Measurements from ENCODE around the gene OR4K1. TPM values are rescaled to one million over a fixed set of nuclear protein-coding genes. Genes with fewer than 3 reads are reported as not detected.

The OR4K1 gene
- not detected for total RNA-seq
- long read RNA-seq, donor 1: 0 reads
- long read RNA-seq, donor 2: 0 reads

GRCh38 chr14:19930617-19931016 lies at the start of gene OR4K1:
TSS of gene OR4K1 (plus strand) at chr14:19930917. CDS start at chr14:19935667, 4,750 bp downstream.
- intact Hi-C loops (cut with DNase I, micrococcal nuclease): no loop called here
- Histone ChIP-seq H3K36me3 (ENCODE audit: low read depth) (no peaks in the 10 kb centered on the region), H3K4me3 (no peak within 1 kb of the TSS), H3K4me1 (ENCODE audit: low read depth) (no peaks in the 10 kb centered on the region), H3K9me3 (peaks cover 46% of the 10 kb centered on the region)
- TF ChIP-seq CTCF (IDR thresholded peaks at IDR 0.05): no peak
- ATAC-seq (no peak), DNase-seq (no peak)

- Histone ChIP-seq H3K36me3 (ENCODE audit: low read depth) (no peaks in the 10 kb centered on the region), H3K4me3 (no peak overlapping the region), H3K9me3 (peaks cover 84% of the 10 kb centered on the region), H3K4me1 (ENCODE audit: low read depth) (no peaks in the 10 kb centered on the region)
- no peak for TF ChIP-seq CTCF (IDR thresholded peaks at IDR 0.05)
- ATAC-seq (peak; percentile 9), DNase-seq (no peak)
- intact Hi-C loops (cut with DNase I, micrococcal nuclease): no loop called here
These were observed 35.4 kb upstream of the OR4K1 start for GRCh38 chr14:19895282-19895681.

GRCh38 chr14:19900999-19901398 lies 29.7 kb upstream of the OR4K1 start:
- DNase-seq: no peak
- H3K4me3 ChIP-seq: no peak overlapping the region
- H3K9me3 ChIP-seq: peaks cover 72% of the 10 kb centered on the region
- no peaks in the 10 kb centered on the region for H3K4me1 ChIP-seq (ENCODE audit: low read depth)
- no peak for TF ChIP-seq CTCF (IDR thresholded peaks at IDR 0.05)
- no peaks in the 10 kb centered on the region for H3K36me3 ChIP-seq (ENCODE audit: low read depth)
- ATAC-seq: peak; percentile 21
- intact Hi-C loops (cut with DNase I, micrococcal nuclease): no loop called here

- Histone ChIP-seq H3K36me3 (ENCODE audit: low read depth) (no peaks in the 10 kb centered on the region), H3K9me3 (peaks cover 69% of the 10 kb centered on the region), H3K4me1 (ENCODE audit: low read depth) (no peaks in the 10 kb centered on the region), H3K4me3 (no peak overlapping the region)
- ATAC-seq (no peak), DNase-seq (no peak)
- TF ChIP-seq CTCF (IDR thresholded peaks at IDR 0.05): no peak
- intact Hi-C loops (cut with DNase I, micrococcal nuclease): no loop called here
These were observed 28.3 kb upstream of the OR4K1 start for GRCh38 chr14:19902409-19902808.

GRCh38 chr14:19906665-19907064 lies 24.1 kb upstream of the OR4K1 start:
- H3K4me1 ChIP-seq (ENCODE audit: low read depth): no peaks in the 10 kb centered on the region
- no peak for TF ChIP-seq CTCF (IDR thresholded peaks at IDR 0.05)
- DNase-seq: no peak
- no peaks in the 10 kb centered on the region for H3K36me3 ChIP-seq (ENCODE audit: low read depth)
- H3K4me3 ChIP-seq: no peak overlapping the region
- H3K9me3 ChIP-seq: peaks cover 76% of the 10 kb centered on the region
- no peak for ATAC-seq
- intact Hi-C loops (cut with DNase I, micrococcal nuclease): no loop called here

- H3K36me3 ChIP-seq (ENCODE audit: low read depth): no peaks in the 10 kb centered on the region
- DNase-seq (no peak), ATAC-seq (no peak)
- H3K9me3 ChIP-seq: peaks cover 59% of the 10 kb centered on the region
- no peak overlapping the region for H3K4me3 ChIP-seq
- intact Hi-C loops (cut with DNase I, micrococcal nuclease): no loop called here
- no peak for TF ChIP-seq CTCF (IDR thresholded peaks at IDR 0.05)
- no peaks in the 10 kb centered on the region for H3K4me1 ChIP-seq (ENCODE audit: low read depth)
These were observed 19.6 kb upstream of the OR4K1 start for GRCh38 chr14:19911114-19911513.
